ENCODE data around the gene TSHZ2.

TSHZ2 gene

DNA sequence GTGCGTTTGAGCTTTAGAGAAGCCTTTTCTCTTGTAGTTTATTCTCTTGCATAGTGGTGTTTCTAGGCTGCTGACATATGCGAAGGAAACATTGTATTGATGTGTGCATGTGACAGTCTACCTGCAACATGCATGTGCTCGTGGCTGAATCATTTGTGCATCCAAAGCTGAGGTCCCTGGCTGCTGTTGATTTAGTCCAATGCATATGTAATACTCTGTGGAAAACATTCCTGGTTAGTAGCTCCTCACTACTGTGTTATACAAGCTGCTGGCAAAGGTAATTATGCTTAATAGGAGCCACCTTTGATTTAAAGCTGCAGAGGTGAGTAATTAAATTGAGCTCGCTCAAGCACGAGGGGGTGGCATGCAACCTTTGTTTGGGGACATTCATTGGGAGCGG is 24.5 kb downstream of the TSHZ2 start:
- 81% methylated on average over 4 of the region's 6 CpGs for WGBS (ENCODE audit: insufficient coverage)

GRCh38 chr20:52998268-52998667 is 26.1 kb downstream of the TSHZ2 start:
- peaks cover 0 to 3% (median 0%) of the 10 kb centered on the region in 5 experiments for H3K27me3 ChIP-seq (replicated peaks in 2 of 5; ENCODE audit: control insufficient read depth in 4 of 5, insufficient read depth in 5 of 5, low read length in 4 of 5)
- POLR2A ChIA-PET = no interaction called here

More for the DNA sequence above, 24.5 kb downstream of the TSHZ2 start:
- no peak overlapping the region for H3K4me3 ChIP-seq (ENCODE audit: control insufficient read depth in 1 of 7, extremely low read depth in 1 of 7, insufficient read depth in 4 of 7, low read depth in 2 of 7, low read length in 6 of 7)
- no peak overlapping the region for H3K27ac ChIP-seq (ENCODE audit: insufficient read depth in 1 of 2, low read depth in 1 of 2, low read length in 2 of 2, poor library complexity in 1 of 2, severe bottlenecking in 2 of 2)
- H3K27me3 ChIP-seq (replicated peaks in 2 of 5; ENCODE audit: control insufficient read depth in 4 of 5, insufficient read depth in 5 of 5, low read length in 4 of 5) = peaks cover 0 to 3% (median 0%) of the 10 kb centered on the region in 5 experiments
- POLR2A ChIA-PET = no interaction called here
- CTCF ChIA-PET = no interaction called here
- no peaks in the 10 kb centered on the region for H3K36me3 ChIP-seq (ENCODE audit: control insufficient read depth in 4 of 4, insufficient read depth in 4 of 4, low read length in 3 of 4)
- H3K9me3 ChIP-seq (ENCODE audit: control extremely low read depth in 1 of 5, control insufficient read depth in 4 of 5, insufficient read depth in 2 of 5, low read depth in 1 of 5, low read length in 4 of 5) = no peaks in the 10 kb centered on the region
- no peak for DNase-seq
- no peaks in the 10 kb centered on the region for H3K4me1 ChIP-seq (ENCODE audit: control extremely low read depth in 1 of 4, control insufficient read depth in 4 of 4, insufficient read depth in 4 of 4, low read length in 3 of 4)

GRCh38 chr20:52999040-52999439 is 26.9 kb downstream of the TSHZ2 start:
- Histone ChIP-seq H3K4me3 (ENCODE audit: control insufficient read depth in 1 of 7, extremely low read depth in 1 of 7, insufficient read depth in 4 of 7, low read depth in 2 of 7, low read length in 6 of 7) (no peak overlapping the region), H3K9me3 (ENCODE audit: control extremely low read depth in 1 of 5, control insufficient read depth in 4 of 5, insufficient read depth in 2 of 5, low read depth in 1 of 5, low read length in 4 of 5) (peaks cover 0 to 1% (median 0%) of the 10 kb centered on the region in 5 experiments), H3K27ac (ENCODE audit: insufficient read depth in 1 of 2, low read depth in 1 of 2, low read length in 2 of 2, poor library complexity in 1 of 2, severe bottlenecking in 2 of 2) (no peak overlapping the region), H3K27me3 (replicated peaks in 2 of 5; ENCODE audit: control insufficient read depth in 4 of 5, insufficient read depth in 5 of 5, low read length in 4 of 5) (peaks cover 0 to 3% (median 0%) of the 10 kb centered on the region in 5 experiments), H3K4me1 (ENCODE audit: control extremely low read depth in 1 of 4, control insufficient read depth in 4 of 4, insufficient read depth in 4 of 4, low read length in 3 of 4) (no peaks in the 10 kb centered on the region), H3K36me3 (ENCODE audit: control insufficient read depth in 4 of 4, insufficient read depth in 4 of 4, low read length in 3 of 4) (no peaks in the 10 kb centered on the region)
- WGBS (ENCODE audit: insufficient coverage) = 100% methylated on average over 1 of the region's 2 CpGs
- ChIA-PET CTCF (no interaction called here), POLR2A (no interaction called here)
- no peak for DNase-seq

More at GRCh38 chr20:52998268-52998667, 26.1 kb downstream of the TSHZ2 start:
- Histone ChIP-seq H3K4me3 (ENCODE audit: control insufficient read depth in 1 of 7, extremely low read depth in 1 of 7, insufficient read depth in 4 of 7, low read depth in 2 of 7, low read length in 6 of 7) (no peak overlapping the region), H3K36me3 (ENCODE audit: control insufficient read depth in 4 of 4, insufficient read depth in 4 of 4, low read length in 3 of 4) (no peaks in the 10 kb centered on the region), H3K4me1 (ENCODE audit: control extremely low read depth in 1 of 4, control insufficient read depth in 4 of 4, insufficient read depth in 4 of 4, low read length in 3 of 4) (no peaks in the 10 kb centered on the region), H3K27ac (ENCODE audit: insufficient read depth in 1 of 2, low read depth in 1 of 2, low read length in 2 of 2, poor library complexity in 1 of 2, severe bottlenecking in 2 of 2) (no peak overlapping the region), H3K9me3 (ENCODE audit: control extremely low read depth in 1 of 5, control insufficient read depth in 4 of 5, insufficient read depth in 2 of 5, low read depth in 1 of 5, low read length in 4 of 5) (peaks cover 0 to 1% (median 0%) of the 10 kb centered on the region in 5 experiments)
- no peak for DNase-seq
- WGBS (ENCODE audit: insufficient coverage) = 97% methylated on average over 6 of the region's 6 CpGs
- CTCF ChIA-PET = no interaction called here

DNA sequence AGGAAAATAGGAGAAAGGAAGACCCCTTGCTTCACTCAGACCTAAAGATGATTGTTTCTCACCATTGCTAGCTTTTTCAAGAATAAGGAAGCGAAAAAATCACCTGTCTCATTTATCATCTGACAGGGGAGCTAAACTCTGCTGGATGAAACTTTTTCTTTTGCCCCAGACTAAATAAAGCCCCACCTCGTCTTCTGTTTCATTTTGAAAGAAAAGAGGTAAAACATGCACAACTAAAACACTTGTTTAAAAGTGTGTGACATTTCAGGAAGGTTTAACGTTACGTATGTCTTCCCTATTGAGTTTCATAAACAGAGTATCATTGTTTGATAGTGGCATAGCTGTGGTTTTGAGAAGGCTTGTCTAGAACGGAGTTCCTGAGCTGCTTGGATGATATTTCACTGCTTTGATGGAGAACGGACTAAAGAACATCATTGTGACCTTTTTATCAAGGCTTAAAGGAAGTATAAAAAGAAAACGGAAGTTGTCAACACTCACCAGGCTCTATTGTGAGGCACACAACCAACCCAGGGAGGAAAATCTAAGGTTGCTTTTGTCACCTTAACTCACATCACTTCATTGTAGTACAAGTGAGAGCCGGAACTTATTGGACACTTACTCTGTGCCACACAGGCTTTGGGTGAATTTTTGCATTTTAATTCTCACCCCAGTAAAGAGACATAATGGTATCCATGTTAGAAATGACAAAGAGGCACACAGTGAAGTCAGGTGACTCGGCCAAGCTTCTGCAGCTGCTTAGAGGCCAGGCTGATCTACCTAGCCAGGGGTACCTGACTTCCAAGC is 29.5 kb downstream of the TSHZ2 start:
- H3K27ac ChIP-seq (ENCODE audit: insufficient read depth in 1 of 2, low read depth in 1 of 2, low read length in 2 of 2, poor library complexity in 1 of 2, severe bottlenecking in 2 of 2) = no peak overlapping the region
- H3K9me3 ChIP-seq (ENCODE audit: control extremely low read depth in 1 of 5, control insufficient read depth in 4 of 5, insufficient read depth in 2 of 5, low read depth in 1 of 5, low read length in 4 of 5) = peaks cover 0 to 1% (median 0%) of the 10 kb centered on the region in 5 experiments
- WGBS (ENCODE audit: insufficient coverage) = 81% methylated on average over 6 of the region's 9 CpGs
- H3K4me1 ChIP-seq (ENCODE audit: control extremely low read depth in 1 of 4, control insufficient read depth in 4 of 4, insufficient read depth in 4 of 4, low read length in 3 of 4) = no peaks in the 10 kb centered on the region
- CTCF ChIA-PET = no interaction called here
- POLR2A ChIA-PET = no interaction called here
- no peaks in the 10 kb centered on the region for H3K27me3 ChIP-seq (replicated peaks in 2 of 5; ENCODE audit: control insufficient read depth in 4 of 5, insufficient read depth in 5 of 5, low read length in 4 of 5)
- DNase-seq = no peak
- no peaks in the 10 kb centered on the region for H3K36me3 ChIP-seq (ENCODE audit: control insufficient read depth in 4 of 4, insufficient read depth in 4 of 4, low read length in 3 of 4)
- no peak overlapping the region for H3K4me3 ChIP-seq (ENCODE audit: control insufficient read depth in 1 of 7, extremely low read depth in 1 of 7, insufficient read depth in 4 of 7, low read depth in 2 of 7, low read length in 6 of 7)

DNA sequence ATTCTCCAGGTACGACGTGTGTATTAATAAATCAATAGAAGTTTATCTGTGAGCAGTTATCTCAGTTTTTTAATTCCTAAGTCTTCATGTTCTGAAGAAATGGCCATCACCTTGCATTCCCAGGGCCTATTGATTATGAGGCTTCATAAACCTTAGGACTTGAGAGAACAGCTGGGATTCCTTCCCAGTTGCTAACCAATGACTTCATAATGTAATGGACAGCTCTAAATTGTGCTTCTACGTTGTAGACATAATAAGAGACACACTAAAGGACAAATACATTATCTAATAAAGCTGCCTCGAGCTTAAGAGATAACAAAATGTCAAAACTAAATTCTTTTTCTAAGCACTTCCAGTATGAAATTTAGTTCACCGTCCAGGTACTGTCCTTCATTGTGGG is 30.6 kb downstream of the TSHZ2 start:
- no peaks in the 10 kb centered on the region for H3K27me3 ChIP-seq (replicated peaks in 2 of 5; ENCODE audit: control insufficient read depth in 4 of 5, insufficient read depth in 5 of 5, low read length in 4 of 5)
- H3K27ac ChIP-seq (ENCODE audit: insufficient read depth in 1 of 2, low read depth in 1 of 2, low read length in 2 of 2, poor library complexity in 1 of 2, severe bottlenecking in 2 of 2) = no peak overlapping the region
- peaks cover 0 to 1% (median 0%) of the 10 kb centered on the region in 5 experiments for H3K9me3 ChIP-seq (ENCODE audit: control extremely low read depth in 1 of 5, control insufficient read depth in 4 of 5, insufficient read depth in 2 of 5, low read depth in 1 of 5, low read length in 4 of 5)
- ChIA-PET CTCF (no interaction called here), POLR2A (no interaction called here)
- no peaks in the 10 kb centered on the region for H3K4me1 ChIP-seq (ENCODE audit: control extremely low read depth in 1 of 4, control insufficient read depth in 4 of 4, insufficient read depth in 4 of 4, low read length in 3 of 4)
- no CpG with 5 or more reads among the region's 5 CpGs for WGBS (ENCODE audit: insufficient coverage)
- no peaks in the 10 kb centered on the region for H3K36me3 ChIP-seq (ENCODE audit: control insufficient read depth in 4 of 4, insufficient read depth in 4 of 4, low read length in 3 of 4)
- no peak for DNase-seq
- H3K4me3 ChIP-seq (ENCODE audit: control insufficient read depth in 1 of 7, extremely low read depth in 1 of 7, insufficient read depth in 4 of 7, low read depth in 2 of 7, low read length in 6 of 7) = no peak overlapping the region

DNA sequence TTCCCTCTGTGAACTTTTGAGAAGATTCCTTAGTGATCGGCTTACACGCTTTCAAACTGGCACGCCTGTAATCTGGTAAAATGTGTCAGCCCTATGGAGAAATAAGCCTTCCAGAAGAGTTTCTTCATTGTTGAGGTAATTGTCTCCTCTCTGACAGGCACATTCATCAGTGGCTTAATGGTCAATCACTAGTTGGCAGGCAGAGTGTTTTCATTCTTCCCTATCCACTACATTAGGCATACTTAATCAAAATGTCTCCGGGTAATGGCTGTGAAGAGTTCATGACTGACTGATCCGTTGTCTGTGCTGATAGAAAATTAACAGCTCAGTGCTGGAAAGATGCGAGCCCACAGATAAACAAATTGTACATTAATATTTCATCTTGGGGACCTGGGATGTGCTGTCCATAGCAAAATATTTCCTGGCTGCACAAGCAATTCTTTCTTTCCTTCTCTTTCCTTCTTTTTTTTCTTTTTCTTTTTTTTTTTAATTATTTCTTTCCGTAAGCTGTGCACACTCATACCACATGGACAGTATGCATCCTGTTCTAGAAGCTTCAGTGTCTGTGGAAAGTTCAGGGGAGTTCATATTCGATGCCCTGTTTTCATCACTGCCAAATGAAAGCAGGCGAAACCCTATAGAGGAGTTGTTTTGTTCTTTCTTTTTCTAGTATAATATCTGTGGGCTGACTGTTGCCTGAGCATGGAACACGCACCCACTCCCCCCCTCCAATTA is 31.4 kb downstream of the TSHZ2 start:
- POLR2A ChIA-PET = no interaction called here
- DNase-seq = no peak
- H3K27ac ChIP-seq (ENCODE audit: insufficient read depth in 1 of 2, low read depth in 1 of 2, low read length in 2 of 2, poor library complexity in 1 of 2, severe bottlenecking in 2 of 2) = no peak overlapping the region

DNA sequence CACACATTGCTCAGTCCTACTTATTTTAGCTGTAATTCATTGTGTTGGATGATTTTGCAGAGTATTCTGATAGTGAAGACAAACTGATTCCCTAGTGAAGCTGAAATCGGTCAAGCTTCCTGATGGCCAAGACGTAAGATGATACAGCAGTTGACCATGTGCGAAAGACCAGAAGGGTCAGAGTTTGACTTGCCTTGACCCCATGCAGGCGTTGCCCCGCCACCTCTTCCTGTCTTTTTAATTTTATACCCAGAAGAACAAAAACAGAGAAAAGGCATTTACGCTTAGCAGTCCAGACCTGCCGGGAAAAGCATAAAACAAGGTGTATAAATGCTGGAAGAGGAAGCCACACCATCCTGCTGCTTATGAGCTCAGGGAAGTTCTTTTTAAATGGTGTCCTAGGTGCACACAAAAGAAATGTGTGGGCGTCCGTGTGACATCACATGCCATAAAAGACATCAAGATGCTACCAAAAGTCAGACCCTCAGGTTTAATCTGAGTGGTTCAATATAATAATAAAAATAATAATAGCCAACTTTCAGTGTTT is 32.2 kb downstream of the TSHZ2 start:
- CTCF ChIA-PET = no interaction called here
- POLR2A ChIA-PET = no interaction called here
- WGBS (ENCODE audit: insufficient coverage) = 96% methylated on average over 5 of the region's 9 CpGs

More for the DNA sequence above, 31.4 kb downstream of the TSHZ2 start:
- H3K9me3 ChIP-seq (ENCODE audit: control extremely low read depth in 1 of 5, control insufficient read depth in 4 of 5, insufficient read depth in 2 of 5, low read depth in 1 of 5, low read length in 4 of 5) = peaks cover 0 to 1% (median 0%) of the 10 kb centered on the region in 5 experiments
- no peaks in the 10 kb centered on the region for H3K36me3 ChIP-seq (ENCODE audit: control insufficient read depth in 4 of 4, insufficient read depth in 4 of 4, low read length in 3 of 4)
- no peaks in the 10 kb centered on the region for H3K4me1 ChIP-seq (ENCODE audit: control extremely low read depth in 1 of 4, control insufficient read depth in 4 of 4, insufficient read depth in 4 of 4, low read length in 3 of 4)
- WGBS (ENCODE audit: insufficient coverage) = 74% methylated on average over 3 of the region's 10 CpGs
- no peak overlapping the region for H3K4me3 ChIP-seq (ENCODE audit: control insufficient read depth in 1 of 7, extremely low read depth in 1 of 7, insufficient read depth in 4 of 7, low read depth in 2 of 7, low read length in 6 of 7)
- CTCF ChIA-PET = no interaction called here
- no peaks in the 10 kb centered on the region for H3K27me3 ChIP-seq (replicated peaks in 2 of 5; ENCODE audit: control insufficient read depth in 4 of 5, insufficient read depth in 5 of 5, low read length in 4 of 5)

More for the DNA sequence above, 32.2 kb downstream of the TSHZ2 start:
- no peak overlapping the region for H3K27ac ChIP-seq (ENCODE audit: insufficient read depth in 1 of 2, low read depth in 1 of 2, low read length in 2 of 2, poor library complexity in 1 of 2, severe bottlenecking in 2 of 2)
- no peaks in the 10 kb centered on the region for H3K27me3 ChIP-seq (replicated peaks in 2 of 5; ENCODE audit: control insufficient read depth in 4 of 5, insufficient read depth in 5 of 5, low read length in 4 of 5)
- no peak overlapping the region for H3K4me3 ChIP-seq (ENCODE audit: control insufficient read depth in 1 of 7, extremely low read depth in 1 of 7, insufficient read depth in 4 of 7, low read depth in 2 of 7, low read length in 6 of 7)
- H3K9me3 ChIP-seq (ENCODE audit: control extremely low read depth in 1 of 5, control insufficient read depth in 4 of 5, insufficient read depth in 2 of 5, low read depth in 1 of 5, low read length in 4 of 5) = peaks cover 0 to 1% (median 0%) of the 10 kb centered on the region in 5 experiments
- no peak for DNase-seq
- no peaks in the 10 kb centered on the region for H3K4me1 ChIP-seq (ENCODE audit: control extremely low read depth in 1 of 4, control insufficient read depth in 4 of 4, insufficient read depth in 4 of 4, low read length in 3 of 4)
- H3K36me3 ChIP-seq (ENCODE audit: control insufficient read depth in 4 of 4, insufficient read depth in 4 of 4, low read length in 3 of 4) = no peaks in the 10 kb centered on the region
